HFF-Myc (cell line): ENCODE measurements around the gene CDKN2A.

ENCODE experiments used
- DNase-seq: peaks from one replicate; pipeline ENCODE4 v3.0.0-alpha.2; 2011; ENCODE audit warnings: low read depth; ENCODE audit errors: extremely low read depth
- H3K4me3 ChIP-seq: replicated peaks from 2 replicates; pipeline ENCODE4 v1.5.1; 2011; ENCODE audit warnings: low read depth, mild to moderate bottlenecking, control low read depth, low read length
- TF ChIP-seq, protein P1 (sequence below): IDR thresholded peaks from 2 replicates; pipeline ENCODE4 v1.5.1; 2012; ENCODE audit warnings: mild to moderate bottlenecking, low read depth, low read length, control low read depth; ENCODE audit errors: missing control alignments

CDKN2A gene

DNA sequence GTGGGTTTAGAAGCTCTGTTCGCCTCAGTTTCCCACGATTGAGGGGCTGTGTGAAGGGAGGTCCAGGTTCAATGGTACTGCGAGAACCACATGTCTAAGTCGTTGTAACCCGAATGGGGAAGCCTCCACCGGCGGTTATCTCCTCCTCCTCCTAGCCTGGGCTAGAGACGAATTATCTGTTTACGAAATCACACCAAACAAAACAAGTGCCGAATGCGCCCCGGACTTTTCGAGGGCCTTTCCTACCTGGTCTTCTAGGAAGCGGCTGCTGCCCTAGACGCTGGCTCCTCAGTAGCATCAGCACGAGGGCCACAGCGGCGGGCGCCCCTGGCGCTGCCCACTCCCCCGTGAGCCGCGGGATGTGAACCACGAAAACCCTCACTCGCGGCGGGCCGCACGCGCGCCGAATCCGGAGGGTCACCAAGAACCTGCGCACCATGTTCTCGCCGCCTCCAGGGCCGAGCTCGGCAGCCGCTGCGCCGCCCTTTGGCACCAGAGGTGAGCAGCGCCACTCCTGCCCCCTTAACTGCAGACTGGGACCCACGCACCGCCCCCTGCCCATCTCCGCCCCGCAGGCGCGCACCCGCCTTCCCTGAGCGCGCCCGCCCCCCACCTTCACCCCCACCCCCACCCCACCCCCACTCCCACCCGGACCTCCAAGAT, at the start of gene CDKN2A:
Gene CDKN2A (minus strand): TSS at position 500 of the 663 bp plus-strand sequence.
- H3K4me3 ChIP-seq: peak within 1 kb of the TSS; percentile 93
- no peak for DNase-seq

DNA sequence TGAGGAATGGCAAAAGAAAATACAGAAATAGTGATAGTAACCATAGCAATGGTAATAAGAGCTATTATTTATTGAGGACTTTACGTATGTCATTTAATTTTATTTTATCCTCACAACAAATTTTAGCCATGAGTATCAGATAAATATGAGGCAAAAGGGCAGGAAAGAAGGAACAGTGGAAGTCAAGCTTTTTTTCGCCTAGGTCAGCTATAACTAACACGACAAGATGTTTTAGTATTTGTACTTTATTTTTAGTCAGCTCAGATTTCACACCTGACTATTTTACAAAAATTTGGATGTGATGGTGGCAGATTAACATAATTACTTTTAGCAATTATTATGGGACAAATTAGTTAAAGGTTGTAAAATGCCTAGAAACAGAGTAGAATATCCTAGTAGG, 49.7 kb upstream of the CDKN2A start:
- TF ChIP-seq, protein P1, sequence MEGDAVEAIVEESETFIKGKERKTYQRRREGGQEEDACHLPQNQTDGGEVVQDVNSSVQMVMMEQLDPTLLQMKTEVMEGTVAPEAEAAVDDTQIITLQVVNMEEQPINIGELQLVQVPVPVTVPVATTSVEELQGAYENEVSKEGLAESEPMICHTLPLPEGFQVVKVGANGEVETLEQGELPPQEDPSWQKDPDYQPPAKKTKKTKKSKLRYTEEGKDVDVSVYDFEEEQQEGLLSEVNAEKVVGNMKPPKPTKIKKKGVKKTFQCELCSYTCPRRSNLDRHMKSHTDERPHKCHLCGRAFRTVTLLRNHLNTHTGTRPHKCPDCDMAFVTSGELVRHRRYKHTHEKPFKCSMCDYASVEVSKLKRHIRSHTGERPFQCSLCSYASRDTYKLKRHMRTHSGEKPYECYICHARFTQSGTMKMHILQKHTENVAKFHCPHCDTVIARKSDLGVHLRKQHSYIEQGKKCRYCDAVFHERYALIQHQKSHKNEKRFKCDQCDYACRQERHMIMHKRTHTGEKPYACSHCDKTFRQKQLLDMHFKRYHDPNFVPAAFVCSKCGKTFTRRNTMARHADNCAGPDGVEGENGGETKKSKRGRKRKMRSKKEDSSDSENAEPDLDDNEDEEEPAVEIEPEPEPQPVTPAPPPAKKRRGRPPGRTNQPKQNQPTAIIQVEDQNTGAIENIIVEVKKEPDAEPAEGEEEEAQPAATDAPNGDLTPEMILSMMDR: no peak
- DNase-seq: no peak
- no peak overlapping the region for H3K4me3 ChIP-seq

More for the DNA sequence above, at the start of gene CDKN2A:
- TF ChIP-seq, protein P1: no peak

DNA sequence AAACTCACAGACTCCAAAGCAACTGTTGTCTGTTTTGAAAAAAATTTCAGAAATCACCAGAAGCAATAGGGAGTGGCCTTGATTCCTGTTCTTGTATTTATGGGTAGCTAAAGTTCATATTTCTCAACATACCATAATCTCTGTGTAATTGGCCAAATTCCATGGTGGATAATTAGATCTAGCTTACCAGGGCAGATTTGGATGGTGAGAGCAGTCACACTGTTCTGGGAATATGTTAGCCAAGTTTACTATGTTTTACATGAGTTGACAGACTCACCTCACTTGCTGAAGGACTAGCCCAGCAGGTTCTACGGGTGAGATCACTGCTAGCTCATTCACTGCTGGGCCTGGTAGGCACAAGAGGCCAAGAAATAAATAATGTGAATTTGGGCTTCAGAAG, 47.6 kb upstream of the CDKN2A start:
- DNase-seq: no peak
- TF ChIP-seq, protein P1: no peak
- no peak overlapping the region for H3K4me3 ChIP-seq

DNA sequence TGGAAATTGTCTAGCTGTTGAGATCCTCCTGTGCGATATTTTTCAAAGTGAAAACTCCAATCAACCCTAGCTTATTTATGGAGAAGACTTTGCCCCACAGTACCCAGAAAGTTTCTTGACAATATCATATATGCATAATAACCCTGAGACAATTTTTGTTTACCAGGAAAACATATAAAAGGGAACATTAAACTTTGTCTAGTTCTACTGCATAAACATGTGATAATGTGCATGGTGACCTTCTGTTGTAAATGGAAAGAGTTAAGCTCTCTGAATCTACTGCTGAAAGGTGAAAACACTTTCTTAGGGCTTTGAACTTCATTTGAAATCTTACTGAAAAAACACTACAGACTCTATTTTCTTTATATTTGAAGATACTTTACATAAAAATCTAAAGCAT, 47.2 kb upstream of the CDKN2A start:
- TF ChIP-seq, protein P1: no peak
- DNase-seq: no peak
- no peak overlapping the region for H3K4me3 ChIP-seq

DNA sequence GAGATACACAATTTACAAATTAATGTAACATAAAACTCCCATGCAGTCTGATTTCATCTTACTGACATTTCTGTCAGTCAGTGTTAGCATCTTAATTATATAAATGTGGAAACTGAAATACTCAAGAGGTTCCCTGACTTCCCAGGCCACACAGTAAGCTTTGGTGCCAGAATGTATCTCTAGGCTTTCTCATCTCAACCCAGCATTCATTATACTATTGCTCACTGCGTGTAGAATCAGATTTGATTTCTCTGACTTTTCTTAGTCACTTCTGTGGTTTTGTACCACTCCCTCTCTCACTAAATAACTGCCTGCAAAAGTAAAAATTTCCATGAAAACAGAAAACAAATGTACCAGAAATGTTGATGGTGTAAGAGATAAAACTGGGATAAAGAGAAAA, 46.6 kb upstream of the CDKN2A start:
- DNase-seq: no peak
- H3K4me3 ChIP-seq: no peak overlapping the region
- TF ChIP-seq, protein P1: no peak

DNA sequence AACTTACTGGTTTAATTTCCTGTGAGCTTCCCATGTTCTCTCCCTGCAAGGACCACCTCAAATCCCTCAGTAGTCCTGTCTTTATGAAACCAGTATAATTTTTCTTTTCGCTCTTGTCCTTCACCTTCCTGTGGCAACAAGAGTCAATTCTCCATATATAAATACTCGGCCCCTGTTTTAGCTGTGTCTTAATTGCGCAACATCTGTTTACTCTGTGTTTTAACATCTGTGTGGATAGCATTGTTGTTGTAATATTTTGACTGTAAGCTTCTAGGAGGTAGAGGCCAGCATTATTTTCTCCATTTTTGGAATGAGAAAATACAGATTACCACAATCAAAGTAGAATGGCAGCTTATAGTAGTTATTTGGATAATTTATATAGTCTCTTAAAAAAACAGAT, 45.1 kb upstream of the CDKN2A start:
- TF ChIP-seq, protein P1: no peak
- no peak overlapping the region for H3K4me3 ChIP-seq
- DNase-seq: no peak
